OCI-LY1 (cell line): ENCODE measurements around the gene COMT.

ENCODE experiments used
- EZH2 ChIP-seq: fragments of 200-600 bp; sonication (generic), shearing (Covaris generic); IDR thresholded peaks from 2 replicates; pipeline ENCODE4 v1.8.0; 2017; ENCODE audit warnings: borderline replicate concordance, mixed run types, mild to moderate bottlenecking, antibody characterized with exemption, low read length, moderate library complexity, mixed read lengths
- TF ChIP-seq, protein P1 (sequence below): fragments of 200-600 bp; sonication (generic), shearing (Covaris generic); IDR thresholded peaks from 2 replicates; pipeline ENCODE4 v1.5.1; 2017; ENCODE audit warnings: mild to moderate bottlenecking, antibody characterized with exemption, low read length, moderate library complexity, mixed read lengths

DNA sequence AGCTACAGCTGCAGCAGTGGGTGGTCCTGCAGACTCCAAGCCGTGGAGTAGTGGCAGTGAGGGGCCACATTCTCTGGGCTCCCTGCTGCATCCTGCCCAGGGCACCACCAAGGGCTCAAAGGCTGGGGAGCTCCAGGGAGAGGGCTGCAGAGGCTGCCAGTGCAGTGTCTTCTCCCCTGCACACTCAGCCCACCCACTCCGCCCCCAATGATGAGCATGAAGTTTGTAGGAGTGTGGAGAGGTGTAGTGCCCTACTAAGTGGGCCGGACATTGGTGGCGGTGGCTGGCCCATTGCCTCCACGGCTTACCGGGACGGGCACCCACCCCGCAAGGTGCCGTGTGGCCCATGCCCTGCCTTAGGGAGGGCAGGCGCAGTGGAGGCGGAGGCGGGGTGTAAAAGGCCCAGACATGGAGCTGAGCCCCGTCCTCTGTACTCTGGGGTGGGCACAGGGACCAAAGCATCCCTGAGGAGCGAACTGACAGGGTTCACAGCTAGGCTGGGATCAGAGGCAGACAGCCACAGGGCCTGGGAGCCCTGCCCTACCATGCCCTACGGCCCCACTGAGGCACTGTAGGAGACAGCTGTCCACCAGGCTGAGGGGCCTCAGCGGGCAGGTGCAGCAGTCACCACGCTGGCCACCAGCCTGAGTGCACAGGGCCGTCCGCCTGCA lies 56.1 kb downstream of the COMT start:
- TF ChIP-seq, protein P1, sequence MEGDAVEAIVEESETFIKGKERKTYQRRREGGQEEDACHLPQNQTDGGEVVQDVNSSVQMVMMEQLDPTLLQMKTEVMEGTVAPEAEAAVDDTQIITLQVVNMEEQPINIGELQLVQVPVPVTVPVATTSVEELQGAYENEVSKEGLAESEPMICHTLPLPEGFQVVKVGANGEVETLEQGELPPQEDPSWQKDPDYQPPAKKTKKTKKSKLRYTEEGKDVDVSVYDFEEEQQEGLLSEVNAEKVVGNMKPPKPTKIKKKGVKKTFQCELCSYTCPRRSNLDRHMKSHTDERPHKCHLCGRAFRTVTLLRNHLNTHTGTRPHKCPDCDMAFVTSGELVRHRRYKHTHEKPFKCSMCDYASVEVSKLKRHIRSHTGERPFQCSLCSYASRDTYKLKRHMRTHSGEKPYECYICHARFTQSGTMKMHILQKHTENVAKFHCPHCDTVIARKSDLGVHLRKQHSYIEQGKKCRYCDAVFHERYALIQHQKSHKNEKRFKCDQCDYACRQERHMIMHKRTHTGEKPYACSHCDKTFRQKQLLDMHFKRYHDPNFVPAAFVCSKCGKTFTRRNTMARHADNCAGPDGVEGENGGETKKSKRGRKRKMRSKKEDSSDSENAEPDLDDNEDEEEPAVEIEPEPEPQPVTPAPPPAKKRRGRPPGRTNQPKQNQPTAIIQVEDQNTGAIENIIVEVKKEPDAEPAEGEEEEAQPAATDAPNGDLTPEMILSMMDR = no peak
- TF ChIP-seq EZH2 = no peak
